Activated B cell treated with CpG ODN at 0.5 μM for 24 hours (primary cell): ENCODE results near the gene NTHL1. TPM values are rescaled to one million over a fixed set of nuclear protein-coding genes. Genes with fewer than 3 reads are reported as not detected.

ENCODE experiments used
- ATAC-seq: fragments of 200-7000 bp; cut with Tn5 transposase; one replicate; pipeline ENCODE4 v1.10.0; 2021; ENCODE audit warnings: low read depth, mild to moderate bottlenecking, moderate library complexity
- CTCF ChIA-PET: fragments of 350-600 bp; sonication (Branson Sonifier 250); formaldehyde crosslinking; loops from one replicate; lab custom pipeline; 2021; ENCODE audit warnings: antibody characterized with exemption; lab: Charles Lee
- POLR2A ChIA-PET: fragments of 350-600 bp; sonication (Branson Sonifier 250); formaldehyde crosslinking; loops from one replicate; lab custom pipeline; 2021; ENCODE audit warnings: antibody characterized with exemption; lab: Charles Lee
- DNase-seq: peaks from one replicate; pipeline ENCODE4 v3.0.0; 2022
- H3K27ac Mint-ChIP-seq: one replicate; pipeline ENCODE4 v1.8.0; 2020; ENCODE audit warnings: mixed read lengths
- H3K27me3 Mint-ChIP-seq: one replicate; pipeline ENCODE4 v1.8.0; 2021; ENCODE audit warnings: mixed read lengths
- H3K36me3 Mint-ChIP-seq: one replicate; pipeline ENCODE4 v1.8.0; 2021; ENCODE audit warnings: low read depth, mixed read lengths
- H3K4me1 Mint-ChIP-seq: one replicate; pipeline ENCODE4 v1.8.0; 2021; ENCODE audit warnings: mixed read lengths
- H3K4me3 Mint-ChIP-seq: one replicate; pipeline ENCODE4 v1.8.0; 2020; ENCODE audit warnings: mild to moderate bottlenecking, mixed read lengths
- H3K9me3 Mint-ChIP-seq: one replicate; pipeline ENCODE4 v1.8.0; 2020; ENCODE audit warnings: mixed read lengths
- CTCF ChIP-seq: fragments of 200-600 bp; IDR thresholded peaks from one replicate; pipeline ENCODE4 v1.8.0; 2022; ENCODE audit warnings: antibody characterized with exemption, mild to moderate bottlenecking
- intact Hi-C: fragments of 100-400 bp; cut with micrococcal nuclease; formaldehyde crosslinking; loops from one replicate; pipeline ENCODE4 v1.15.1; 2024
- total RNA-seq: library from RNA; stranded (reverse); gene quantifications from 2 replicates; pipeline ENCODE4 v1.2.3, GENCODE V29; 2022

Gene NTHL1
- total RNA-seq, 1 donor from 2014 or later = 10.5 TPM

GRCh38 chr16:2045965-2046892, 1.4 kb downstream of the NTHL1 start:
- ChIA-PET POLR2A (interaction anchor here (0.6 to 1.9 kb wide), 2 partner anchors 82 to 91 kb away, joined by 4 to 12 read pairs; partner anchors contain the start of gene RPS2), CTCF (interaction anchor here (1.2 kb wide), 1 partner anchor 94 kb away, joined by 3 read pairs; no protein-coding TSS in a partner anchor)
- intact Hi-C loops = loop anchor here (5.0 kb wide), 1 partner anchor 76 kb away; no protein-coding TSS in a partner anchor
- H3K27me3 Mint-ChIP-seq = no peaks in the 10 kb centered on the region
- H3K4me1 Mint-ChIP-seq = peaks cover 24% of the 10 kb centered on the region
- peak overlapping the region; percentile 89 for H3K4me3 Mint-ChIP-seq
- H3K9me3 Mint-ChIP-seq = no peaks in the 10 kb centered on the region
- no peak for TF ChIP-seq CTCF
- DNase-seq = no peak
- H3K27ac Mint-ChIP-seq = no peak overlapping the region
- no peak for ATAC-seq
- H3K36me3 Mint-ChIP-seq = peaks cover 10% of the 10 kb centered on the region

- Mint-ChIP-seq H3K4me1 (peaks cover 24% of the 10 kb centered on the region), H3K27me3 (no peaks in the 10 kb centered on the region), H3K36me3 (no peaks in the 10 kb centered on the region), H3K4me3 (no peak overlapping the region), H3K9me3 (no peaks in the 10 kb centered on the region), H3K27ac (no peak overlapping the region)
- ChIA-PET POLR2A (interaction anchor here (0.6 to 1.7 kb wide), 2 partner anchors 22 to 111 kb away, joined by 3 to 9 read pairs; partner anchors contain the start of gene TRAF7), CTCF (no interaction called here)
- no peak for TF ChIP-seq CTCF
- ATAC-seq = no peak
- intact Hi-C loops = no loop called here
- DNase-seq = no peak
These were observed 3.1 kb downstream of the NTHL1 start for GRCh38 chr16:2044541-2044940.

- POLR2A ChIA-PET = interaction anchor here (1.7 kb wide), 1 partner anchor 112 kb away, joined by 3 read pairs; the partner anchor contains the start of gene TRAF7
- DNase-seq = no peak
- CTCF ChIA-PET = no interaction called here
- H3K4me1 Mint-ChIP-seq = peaks cover 21% of the 10 kb centered on the region
- peaks cover 2% of the 10 kb centered on the region for H3K27me3 Mint-ChIP-seq
- no peak for TF ChIP-seq CTCF
- no peak overlapping the region for H3K4me3 Mint-ChIP-seq
- no peaks in the 10 kb centered on the region for H3K36me3 Mint-ChIP-seq
- H3K27ac Mint-ChIP-seq = no peak overlapping the region
- no peak for ATAC-seq
- H3K9me3 Mint-ChIP-seq = no peaks in the 10 kb centered on the region
- intact Hi-C loops = no loop called here
These were observed 3.8 kb downstream of the NTHL1 start for GRCh38 chr16:2043667-2044451.

GRCh38 chr16:2042986-2043666, 4.5 kb downstream of the NTHL1 start:
- no peak for DNase-seq
- intact Hi-C loops = no loop called here
- Mint-ChIP-seq H3K4me3 (no peak overlapping the region), H3K36me3 (no peaks in the 10 kb centered on the region), H3K27ac (no peak overlapping the region), H3K4me1 (peaks cover 14% of the 10 kb centered on the region), H3K9me3 (no peaks in the 10 kb centered on the region), H3K27me3 (peaks cover 2% of the 10 kb centered on the region)
- ChIA-PET POLR2A (no interaction called here), CTCF (no interaction called here)
- no peak for ATAC-seq
- no peak for TF ChIP-seq CTCF
